NOMO-1 treated with DMSO at 0.1 percent for 48 hours (cell line): Measurements from ENCODE around the gene IFT20.
"Not testable (repeated sequence)": the region's sequence is repeated elsewhere in the genome, so short reads cannot be mapped to it uniquely, and the experiment has no call there.

Experiments
- DNase-seq: peaks from one replicate; lab custom pipeline; 2025; ENCODE audit not compliant: unreplicated experiment; lab: John Stamatoyannopoulos, UW

IFT20 gene

DNA sequence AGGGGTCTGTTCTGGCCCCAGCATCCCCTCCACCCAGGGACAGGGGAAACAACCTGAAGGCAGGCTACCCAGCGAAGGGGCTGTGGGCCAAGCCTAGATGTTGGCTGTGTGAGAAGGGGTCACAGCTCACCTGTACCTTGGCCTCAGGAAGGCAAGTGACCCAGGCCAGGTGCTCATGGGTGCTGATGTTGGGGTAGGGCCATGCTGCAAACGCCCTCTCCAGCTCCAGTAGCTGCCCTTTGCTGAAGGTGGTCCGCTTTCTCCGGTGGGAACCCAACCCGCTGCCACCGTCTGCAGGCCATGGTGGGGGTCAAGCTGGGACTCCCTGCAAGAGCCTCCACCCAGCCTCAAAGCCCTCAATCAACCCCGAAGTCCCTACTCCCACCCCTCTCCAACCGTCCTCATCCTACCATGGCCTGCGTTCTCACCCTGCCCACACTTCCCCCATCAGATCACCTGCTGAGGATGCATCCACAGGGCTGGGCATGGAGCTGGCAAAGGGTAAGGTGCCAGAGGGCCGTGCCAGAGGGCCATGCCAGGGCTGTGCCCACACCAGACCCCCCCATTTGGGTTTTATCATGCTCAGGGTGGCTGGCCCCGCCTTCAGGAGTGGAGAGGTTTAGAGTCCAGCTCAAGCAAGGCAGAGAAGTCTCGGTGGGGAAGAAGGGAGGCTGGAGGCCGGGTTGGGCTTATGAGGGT, 29.5 kb upstream of the IFT20 start, which contains the start of gene SEBOX:
SEBOX (minus strand) TSS at position 535 of the 699 bp plus-strand sequence; CDS start at position 487, 48 bp downstream.
- no peak for DNase-seq

DNA sequence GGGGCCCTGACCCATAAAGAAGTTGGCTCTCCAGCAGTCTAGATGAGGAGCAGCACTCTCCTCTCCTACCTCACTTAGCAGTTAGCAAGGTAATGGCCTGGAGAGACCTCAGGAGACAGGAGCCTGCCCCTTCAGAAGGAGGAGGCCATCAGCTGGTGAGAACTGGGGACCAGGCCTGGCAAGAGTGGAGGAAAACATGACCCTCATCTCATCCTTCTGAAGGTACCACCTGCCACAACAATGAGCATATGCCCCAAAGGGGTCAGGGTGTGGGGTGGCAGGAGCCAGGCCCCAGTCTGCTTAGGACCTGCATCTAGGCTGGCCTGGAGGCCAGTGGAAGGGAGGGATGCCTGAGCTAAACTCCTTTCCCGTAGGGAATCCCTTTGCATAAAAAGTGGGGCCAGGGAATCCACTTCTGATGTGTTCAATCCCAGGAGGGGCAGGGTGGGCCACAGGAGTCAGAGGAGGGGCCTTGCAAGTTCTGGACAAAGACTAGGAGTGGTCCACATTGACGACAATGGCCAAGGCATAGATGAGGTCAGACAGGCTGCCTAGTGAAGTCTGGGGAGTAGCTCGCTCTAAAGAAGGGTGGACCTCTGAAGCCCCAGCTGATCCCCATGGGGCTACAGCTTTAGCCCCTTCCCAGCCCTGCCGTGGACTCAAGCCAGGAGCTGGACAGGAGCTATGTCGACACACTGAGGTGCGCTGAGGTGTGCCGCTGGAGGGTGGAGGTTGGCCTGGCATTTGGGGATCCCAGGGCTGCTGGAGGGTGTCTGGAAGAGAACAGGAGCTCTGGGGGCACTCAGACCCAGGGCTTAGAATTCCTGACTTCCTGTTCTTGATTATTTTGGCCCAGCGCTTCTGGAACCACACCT, 28.7 kb upstream of the IFT20 start:
- DNase-seq: no peak

DNA sequence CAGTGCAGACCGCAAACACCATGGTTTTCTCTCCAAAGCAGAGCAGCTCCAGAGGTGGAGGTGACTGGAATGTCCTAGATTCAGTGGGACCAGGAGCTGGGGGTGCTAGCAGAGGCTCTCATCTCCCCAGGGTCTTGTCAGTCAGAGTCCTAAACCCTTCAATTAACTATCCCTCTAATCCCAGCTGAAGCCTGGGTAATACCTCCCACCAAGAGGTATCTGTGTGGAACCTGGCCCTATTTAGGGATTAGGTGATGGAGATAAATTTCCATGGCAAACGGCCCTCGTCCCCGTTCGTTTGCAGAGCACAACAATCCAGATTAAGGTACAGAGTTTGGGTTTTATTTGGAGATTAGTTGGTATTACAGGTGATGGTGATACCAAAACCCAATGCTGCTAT, 27.9 kb upstream of the IFT20 start:
- DNase-seq: no peak

DNA sequence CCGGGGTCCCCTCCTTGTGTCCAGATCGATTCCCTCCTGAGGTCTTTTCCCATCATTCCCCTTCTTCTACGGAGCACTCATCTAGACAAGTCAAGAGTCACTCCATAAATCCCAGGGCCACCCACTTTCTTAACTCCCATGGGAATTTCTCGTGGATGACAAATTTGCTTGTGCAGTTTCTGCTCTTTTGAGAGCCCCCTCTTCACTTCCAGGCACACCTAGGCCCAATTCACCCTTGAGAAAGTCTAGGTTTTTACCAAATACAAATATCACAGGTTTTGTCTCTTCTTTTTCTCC, 22.6 kb upstream of the IFT20 start:
- DNase-seq: no peak

DNA sequence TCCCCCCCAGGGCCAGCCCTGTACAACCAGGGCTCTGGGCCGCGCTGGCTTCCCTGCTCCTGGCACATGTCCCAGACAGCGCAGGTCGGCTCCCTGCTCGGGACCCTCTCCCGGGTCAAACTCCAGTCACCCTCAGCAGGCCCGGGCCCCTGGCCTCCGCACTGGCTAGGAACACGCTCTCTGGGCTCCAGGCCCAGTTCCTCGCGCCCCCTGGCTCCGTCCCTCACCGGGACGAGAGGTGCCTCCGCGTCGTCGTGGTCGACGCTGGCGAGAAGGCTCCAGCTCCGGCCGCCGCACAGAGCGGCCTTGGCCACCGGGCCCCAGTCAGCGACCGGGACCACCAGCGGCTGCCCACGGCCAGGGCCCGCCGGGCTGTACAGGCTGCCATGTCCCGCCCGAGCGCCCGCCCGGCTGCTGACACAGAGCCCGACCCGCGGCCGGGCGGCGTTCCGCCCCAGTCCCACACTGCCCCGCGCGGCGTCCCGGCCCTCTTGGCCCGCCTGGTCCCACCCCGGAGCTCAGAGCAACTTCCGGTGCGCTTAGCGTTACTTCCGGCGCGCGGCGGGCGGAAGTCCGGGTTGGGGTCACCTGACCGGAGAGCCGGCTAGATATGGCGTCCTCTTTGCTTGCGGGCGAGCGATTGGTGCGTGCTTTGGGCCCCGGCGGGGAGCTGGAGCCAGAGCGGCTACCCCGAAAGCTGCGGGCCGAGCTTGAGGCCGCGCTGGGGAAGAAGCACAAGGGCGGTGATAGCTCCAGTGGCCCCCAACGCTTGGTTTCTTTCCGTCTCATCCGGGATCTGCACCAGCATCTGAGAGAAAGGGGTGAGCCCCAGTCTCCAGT, 22.0 kb upstream of the IFT20 start, which contains the start of gene POLDIP2:
POLDIP2 (minus strand) TSS at position 467 of the 840 bp plus-strand sequence; CDS start at position 388, 79 bp downstream.
- peak; percentile 91 for DNase-seq

DNA sequence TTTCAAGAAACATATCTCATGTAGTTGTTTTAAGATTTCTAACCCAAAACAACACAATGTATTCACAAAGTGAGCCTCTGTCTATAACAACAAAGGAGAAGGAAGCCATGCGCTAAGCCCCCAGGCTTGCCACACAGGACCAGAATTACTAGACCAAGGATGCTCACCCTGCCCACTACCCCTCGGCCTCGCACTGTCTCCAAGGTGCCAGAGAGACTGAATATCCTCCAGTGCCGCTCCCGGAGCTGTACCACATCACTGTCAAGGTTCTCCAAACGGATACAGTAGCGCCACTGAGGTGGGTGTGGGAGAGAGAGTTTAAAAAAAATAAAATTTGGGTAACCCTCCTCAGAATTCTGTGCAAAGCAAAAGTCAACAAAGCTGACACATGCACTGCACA, 15.0 kb upstream of the IFT20 start:
- DNase-seq: no peak

DNA sequence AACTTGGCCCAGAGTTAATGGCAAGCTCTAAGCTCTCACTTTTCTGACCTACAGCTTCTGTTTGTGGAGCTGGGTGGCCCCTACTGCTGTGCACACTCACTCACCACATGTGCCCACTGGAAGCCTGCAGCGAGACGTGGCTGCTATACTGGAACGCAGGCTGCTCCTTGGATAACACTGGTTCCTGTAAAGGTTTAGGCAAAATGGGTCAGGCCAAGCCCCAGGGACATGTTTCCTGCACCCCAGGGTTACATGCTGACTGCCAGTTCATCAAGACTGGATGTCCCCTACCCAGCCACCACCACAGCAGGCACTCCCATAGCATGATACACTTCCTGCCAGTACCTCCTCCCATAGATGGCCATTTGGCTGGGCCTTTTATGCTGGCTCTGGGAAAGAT, 13.7 kb upstream of the IFT20 start:
- no peak for DNase-seq

DNA sequence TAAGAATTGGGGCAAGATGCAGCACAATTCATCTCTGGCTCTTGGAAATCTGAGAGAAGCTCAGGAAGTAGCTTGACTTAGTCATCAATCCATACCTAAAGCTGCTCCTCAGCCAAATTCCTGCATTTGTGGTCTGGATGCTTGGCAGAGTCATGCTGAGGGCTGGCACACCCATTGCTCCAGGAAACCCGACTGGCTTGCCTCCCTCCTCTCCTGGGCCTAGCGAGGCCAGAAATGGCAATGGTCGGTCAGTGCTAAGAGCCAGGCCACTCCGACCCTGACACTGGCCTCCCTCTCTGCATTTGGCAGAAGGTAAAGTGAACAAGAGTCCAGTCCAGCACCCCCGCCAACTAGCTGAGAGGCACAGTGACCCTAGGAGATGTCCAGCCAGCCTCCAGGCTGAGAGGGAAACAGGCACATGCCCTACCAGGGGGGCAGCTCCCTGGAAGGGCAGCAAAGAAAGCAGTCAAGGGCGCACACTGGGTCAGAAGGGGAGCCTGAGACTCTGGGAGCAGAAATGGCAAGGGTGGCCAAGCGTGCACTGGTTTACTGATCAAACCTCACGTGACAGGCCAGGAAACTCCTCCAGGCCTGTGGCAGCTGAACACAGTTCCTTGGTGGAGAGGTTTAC, 12.1 kb upstream of the IFT20 start:
- no peak for DNase-seq

DNA sequence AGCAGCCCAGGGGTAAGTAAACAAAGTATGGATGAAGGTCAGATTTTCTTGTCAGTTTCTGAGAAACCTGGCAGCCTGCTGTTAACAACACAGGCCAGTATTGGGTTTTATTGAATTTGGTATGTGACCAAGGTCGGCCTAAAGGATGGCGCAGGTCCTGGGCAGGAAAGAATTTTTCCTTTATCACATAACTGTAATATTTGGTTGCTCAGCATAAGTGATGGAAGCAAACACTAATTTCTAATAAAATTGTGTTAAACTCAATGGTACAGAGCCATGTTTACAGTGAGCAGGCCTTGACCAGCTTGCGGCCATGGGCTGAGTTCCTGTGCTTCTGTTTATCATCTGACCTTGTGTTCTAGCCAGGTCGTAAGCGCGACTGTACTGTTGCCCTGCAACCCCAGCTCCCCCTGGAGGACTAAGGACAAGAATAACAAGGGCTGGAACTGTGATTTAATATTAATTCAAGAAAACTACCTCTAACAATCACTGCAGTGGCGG, 11.5 kb upstream of the IFT20 start:
- no peak for DNase-seq

DNA sequence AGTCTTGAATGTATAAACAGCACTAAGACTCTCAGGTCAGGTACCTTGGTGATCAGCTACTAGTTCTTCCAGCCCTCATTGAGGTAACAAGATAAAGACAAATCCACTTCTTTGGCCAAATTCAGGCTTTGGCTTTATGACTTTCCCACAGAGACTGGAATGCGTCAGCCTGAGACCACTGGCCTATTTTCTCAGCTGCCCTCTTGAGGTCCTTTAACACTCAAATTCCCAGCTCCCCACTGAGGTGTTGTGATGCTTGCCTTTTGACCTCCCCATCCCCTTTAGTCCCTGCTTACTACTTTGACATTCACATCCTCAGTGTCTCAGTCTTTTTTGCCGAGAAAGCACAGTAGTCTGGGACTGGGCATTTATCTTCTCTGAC, 10.9 kb upstream of the IFT20 start:
- no peak for DNase-seq

DNA sequence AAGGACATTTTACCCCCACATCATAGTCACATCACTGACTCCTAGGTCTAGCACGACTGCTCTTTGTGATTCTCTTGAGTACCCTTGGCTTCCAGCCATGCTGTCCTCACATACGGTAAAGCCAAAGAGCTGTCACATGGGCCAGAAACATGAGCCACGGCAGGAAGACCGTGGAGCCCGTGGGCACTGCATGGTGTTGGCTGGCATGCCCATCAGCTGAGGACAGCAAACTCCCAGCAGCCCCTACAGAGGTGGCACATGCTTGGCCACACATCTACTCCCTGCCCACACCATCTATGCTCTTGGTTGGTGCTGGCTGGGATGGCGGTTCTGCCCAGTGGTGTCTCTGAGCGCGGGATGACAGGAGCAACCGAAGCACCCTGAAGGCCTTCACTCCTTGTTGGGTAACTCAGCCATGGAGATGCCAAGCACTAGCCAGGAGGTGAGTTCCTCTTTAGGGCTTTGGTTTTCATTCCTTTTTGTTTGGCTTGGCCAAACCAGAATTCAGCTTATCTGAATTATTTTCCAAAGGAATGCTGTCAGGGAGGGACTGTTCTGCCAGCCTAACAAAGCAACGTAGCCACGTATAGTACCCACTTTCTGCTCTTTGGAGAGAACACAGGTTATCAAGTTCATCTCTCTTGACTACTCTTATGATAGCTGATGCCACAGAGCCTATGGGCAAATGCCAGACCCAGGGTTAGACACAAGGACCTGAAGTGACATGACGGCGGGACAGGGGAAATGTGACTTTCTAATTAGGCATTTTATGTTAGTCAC, 10.3 kb upstream of the IFT20 start:
- no peak for DNase-seq

DNA sequence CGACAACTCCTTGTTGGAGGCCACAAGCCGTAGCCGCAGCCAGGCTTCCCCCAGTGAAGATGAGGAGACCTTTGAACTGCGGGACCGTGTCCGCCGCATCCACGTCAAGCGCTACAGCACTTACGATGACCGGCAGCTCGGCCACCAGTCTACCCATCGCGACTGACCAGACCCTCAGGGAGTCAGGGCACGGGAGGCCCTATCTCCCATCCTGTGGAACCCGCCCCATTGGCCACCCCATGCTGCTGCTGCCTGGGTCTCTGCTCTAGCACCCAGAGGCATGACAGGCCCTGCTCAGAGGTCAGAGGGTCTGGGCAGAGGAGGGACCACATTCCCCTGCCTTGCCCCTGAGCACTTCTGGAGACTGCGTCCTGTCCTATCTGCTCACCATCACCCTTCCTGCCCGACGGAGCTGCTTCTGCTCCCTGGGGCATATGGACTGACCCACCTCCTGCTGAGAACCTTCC, 9.2 kb upstream of the IFT20 start:
- DNase-seq: no peak

DNA sequence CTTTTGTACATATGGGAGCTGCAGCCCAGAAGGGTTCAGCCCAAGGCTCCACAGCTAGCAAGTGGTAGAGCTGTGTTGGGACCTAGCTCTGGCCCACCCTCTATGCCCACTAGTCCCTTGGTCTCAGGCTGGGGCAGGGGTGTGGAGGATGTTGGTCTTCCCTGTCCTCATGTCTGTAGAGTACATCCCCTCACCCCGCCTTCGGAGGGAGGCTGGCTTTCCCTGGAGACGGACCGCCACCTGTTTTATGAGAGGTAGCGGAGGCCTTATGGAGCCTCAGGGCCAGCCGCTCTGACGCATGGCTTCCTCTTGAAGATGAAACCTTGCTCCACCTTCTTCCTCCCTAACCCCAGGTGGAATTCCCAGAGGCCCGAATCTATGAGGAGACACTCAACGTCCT, 8.7 kb upstream of the IFT20 start:
- DNase-seq: no peak

DNA sequence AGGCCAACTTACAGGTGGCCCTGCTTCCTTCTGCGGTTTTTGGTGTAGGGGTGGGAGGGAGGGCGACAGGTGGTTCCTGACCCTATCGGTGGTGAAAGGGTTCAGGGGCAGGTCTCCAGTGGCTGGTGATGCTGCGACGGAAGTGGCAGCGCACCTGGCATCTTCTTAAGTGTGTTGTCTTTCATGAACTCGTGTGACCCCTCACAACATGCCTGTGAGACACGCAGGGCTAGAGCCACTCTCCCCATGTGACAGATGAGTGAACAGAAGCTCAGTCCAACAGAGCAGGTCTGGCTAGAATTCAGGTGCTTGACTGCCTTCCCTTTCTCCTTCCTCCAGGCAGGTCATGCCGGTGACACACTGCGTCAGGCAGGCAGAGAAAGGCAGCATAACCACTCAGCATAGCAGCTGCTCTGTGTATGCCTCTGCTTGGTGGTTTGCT, 8.2 kb upstream of the IFT20 start:
- no peak for DNase-seq

DNA sequence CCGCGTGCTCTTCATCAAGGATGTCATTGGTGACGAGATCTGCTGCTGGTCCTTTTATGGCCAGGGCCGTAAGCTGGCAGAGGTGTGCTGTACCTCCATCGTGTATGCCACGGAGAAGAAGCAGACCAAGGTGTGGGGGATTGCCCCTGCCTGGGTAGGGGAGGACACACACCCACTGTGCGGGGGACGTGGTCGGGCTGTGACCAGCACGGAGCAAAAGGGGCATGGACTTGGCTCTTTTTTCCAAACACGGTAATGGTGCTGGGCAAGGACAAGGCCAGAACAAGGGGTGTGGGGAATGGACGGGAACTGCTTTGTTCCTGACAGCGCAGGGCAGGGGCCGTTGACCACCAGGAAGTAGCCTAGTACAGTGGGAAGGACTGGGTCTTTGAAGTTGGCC, 7.0 kb upstream of the IFT20 start:
- DNase-seq: no peak

DNA sequence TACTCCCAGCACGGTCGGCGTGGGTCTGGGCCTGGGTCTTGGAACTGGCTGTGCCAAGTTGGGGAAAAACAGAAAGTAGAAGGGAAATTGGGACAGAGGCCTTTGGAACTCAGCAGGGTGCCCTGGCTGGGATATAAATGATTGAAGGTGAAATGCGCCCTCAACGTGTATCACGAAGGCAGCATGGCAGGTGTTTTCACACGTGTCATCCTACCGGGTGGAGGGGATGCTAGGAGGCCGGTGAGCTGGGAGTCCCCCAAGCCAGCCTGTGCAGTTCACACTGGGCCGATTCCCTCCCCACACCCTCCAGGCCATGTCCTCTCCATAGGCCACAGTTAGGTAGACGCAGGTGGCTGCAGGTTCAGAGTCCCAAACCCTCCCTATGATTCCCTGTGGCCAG, 6.2 kb upstream of the IFT20 start:
- DNase-seq: no peak

DNA sequence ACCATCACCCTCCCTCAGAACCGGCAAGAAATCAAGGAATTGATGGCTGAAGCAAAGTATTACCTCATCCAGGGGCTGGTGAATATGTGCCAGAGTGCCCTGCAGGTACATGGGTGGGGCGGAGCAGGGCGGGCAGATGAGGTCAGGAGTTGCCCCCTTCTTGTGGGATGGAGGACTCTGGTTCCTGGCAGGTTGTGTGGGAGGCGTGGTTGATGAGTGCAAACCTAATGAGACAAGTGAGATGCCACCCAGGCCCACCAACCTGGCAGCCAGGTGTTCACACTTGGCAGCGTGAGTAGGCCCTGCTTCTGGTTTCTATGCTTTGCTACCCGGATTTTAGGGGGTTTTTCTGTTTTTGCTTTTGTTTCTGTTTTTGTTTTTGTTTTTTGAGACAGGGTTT, 5.1 kb upstream of the IFT20 start:
- no peak for DNase-seq

DNA sequence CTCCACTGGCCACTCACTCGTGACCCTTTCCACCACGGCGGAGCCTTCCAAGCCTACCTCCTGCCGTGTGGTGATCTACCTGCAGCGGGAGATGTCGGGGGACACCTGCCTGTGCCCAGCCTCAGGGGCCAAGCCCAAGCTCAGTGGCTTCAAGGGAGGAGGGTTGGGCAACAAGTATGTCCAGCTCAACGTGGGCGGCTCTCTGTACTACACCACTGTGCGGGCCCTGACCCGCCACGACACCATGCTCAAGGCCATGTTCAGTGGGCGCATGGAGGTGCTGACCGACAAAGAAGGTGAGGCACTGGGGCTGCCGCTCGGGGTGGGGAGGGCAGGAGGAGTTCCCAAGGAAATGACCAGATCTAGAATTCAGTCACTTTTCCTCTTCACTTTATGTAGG, 4.2 kb upstream of the IFT20 start:
- no peak for DNase-seq

DNA sequence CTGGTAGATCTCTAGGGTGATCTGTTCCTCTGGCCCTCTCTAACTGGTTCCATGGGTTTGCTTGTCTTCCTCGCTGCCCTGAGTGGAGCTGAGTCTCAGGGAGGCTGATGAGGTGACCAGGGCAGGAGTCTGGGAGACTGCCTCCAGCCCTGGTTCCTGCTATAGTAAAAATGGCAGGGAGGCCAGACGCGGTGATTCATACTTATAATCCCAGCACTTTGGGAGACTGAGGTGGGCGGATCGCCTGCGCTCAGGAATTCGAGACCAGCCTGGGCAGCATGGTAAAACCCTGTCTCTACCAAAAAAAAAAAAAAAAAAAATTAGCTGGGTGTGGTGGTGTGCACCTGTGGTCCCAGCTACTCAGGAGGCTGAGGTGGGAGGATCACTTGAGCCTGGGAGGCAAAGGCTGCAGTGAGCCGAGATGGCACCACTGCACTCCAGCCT, 3.5 kb upstream of the IFT20 start:
- not testable (repeated sequence) for DNase-seq
